GM19099 (cell line): ENCODE data around the gene APCDD1.

Experiments used
- POLR2A ChIP-seq: IDR thresholded peaks from 3 replicates; pipeline ENCODE4 v1.6.1; 2011; ENCODE audit warnings: low read depth; ENCODE audit not compliant: insufficient read length; ENCODE audit errors: extremely low read depth

APCDD1 gene

GRCh38 chr18:10453806-10454680 is at the start of gene APCDD1:
APCDD1 (plus strand) TSS chr18:10454635; CDS start chr18:10454982, 347 bp downstream.
- no peak for TF ChIP-seq POLR2A

GRCh38 chr18:10405014-10405493 is 49.4 kb upstream of the APCDD1 start:
- TF ChIP-seq POLR2A: no peak

GRCh38 chr18:10405816-10406663 is 48.4 kb upstream of the APCDD1 start:
- TF ChIP-seq POLR2A: no peak

GRCh38 chr18:10408131-10408530 is 46.3 kb upstream of the APCDD1 start:
- TF ChIP-seq POLR2A: no peak

GRCh38 chr18:10409041-10409440 is 45.4 kb upstream of the APCDD1 start:
- no peak for TF ChIP-seq POLR2A

GRCh38 chr18:10410472-10411308 is 43.7 kb upstream of the APCDD1 start:
- TF ChIP-seq POLR2A: no peak

- TF ChIP-seq POLR2A: no peak
Observed at GRCh38 chr18:10412933-10413332, 41.5 kb upstream of the APCDD1 start.

GRCh38 chr18:10413722-10414121 is 40.7 kb upstream of the APCDD1 start:
- no peak for TF ChIP-seq POLR2A

- TF ChIP-seq POLR2A: no peak
Observed at GRCh38 chr18:10414293-10414842, 40.1 kb upstream of the APCDD1 start.

GRCh38 chr18:10416065-10416464 is 38.4 kb upstream of the APCDD1 start:
- TF ChIP-seq POLR2A: no peak

- no peak for TF ChIP-seq POLR2A
Observed at GRCh38 chr18:10417191-10417590, 37.2 kb upstream of the APCDD1 start.

GRCh38 chr18:10417664-10418063 is 36.8 kb upstream of the APCDD1 start:
- no peak for TF ChIP-seq POLR2A

GRCh38 chr18:10418836-10419235 is 35.6 kb upstream of the APCDD1 start:
- no peak for TF ChIP-seq POLR2A

GRCh38 chr18:10419420-10420103 is 34.9 kb upstream of the APCDD1 start:
- no peak for TF ChIP-seq POLR2A
